Measurements from ENCODE around the gene HSPD1. TPM values are rescaled to one million over a fixed set of nuclear protein-coding genes. Genes with fewer than 3 reads are reported as not detected.

Gene HSPD1
- polyA plus RNA-seq (2013, experiment 1 of 4) = 541 TPM
- 496 TPM for polyA plus RNA-seq (2013, experiment 2 of 4)
- 369 TPM for polyA plus RNA-seq (2013, experiment 3 of 4)
- 382 TPM for polyA plus RNA-seq (2013, experiment 4 of 4)

DNA sequence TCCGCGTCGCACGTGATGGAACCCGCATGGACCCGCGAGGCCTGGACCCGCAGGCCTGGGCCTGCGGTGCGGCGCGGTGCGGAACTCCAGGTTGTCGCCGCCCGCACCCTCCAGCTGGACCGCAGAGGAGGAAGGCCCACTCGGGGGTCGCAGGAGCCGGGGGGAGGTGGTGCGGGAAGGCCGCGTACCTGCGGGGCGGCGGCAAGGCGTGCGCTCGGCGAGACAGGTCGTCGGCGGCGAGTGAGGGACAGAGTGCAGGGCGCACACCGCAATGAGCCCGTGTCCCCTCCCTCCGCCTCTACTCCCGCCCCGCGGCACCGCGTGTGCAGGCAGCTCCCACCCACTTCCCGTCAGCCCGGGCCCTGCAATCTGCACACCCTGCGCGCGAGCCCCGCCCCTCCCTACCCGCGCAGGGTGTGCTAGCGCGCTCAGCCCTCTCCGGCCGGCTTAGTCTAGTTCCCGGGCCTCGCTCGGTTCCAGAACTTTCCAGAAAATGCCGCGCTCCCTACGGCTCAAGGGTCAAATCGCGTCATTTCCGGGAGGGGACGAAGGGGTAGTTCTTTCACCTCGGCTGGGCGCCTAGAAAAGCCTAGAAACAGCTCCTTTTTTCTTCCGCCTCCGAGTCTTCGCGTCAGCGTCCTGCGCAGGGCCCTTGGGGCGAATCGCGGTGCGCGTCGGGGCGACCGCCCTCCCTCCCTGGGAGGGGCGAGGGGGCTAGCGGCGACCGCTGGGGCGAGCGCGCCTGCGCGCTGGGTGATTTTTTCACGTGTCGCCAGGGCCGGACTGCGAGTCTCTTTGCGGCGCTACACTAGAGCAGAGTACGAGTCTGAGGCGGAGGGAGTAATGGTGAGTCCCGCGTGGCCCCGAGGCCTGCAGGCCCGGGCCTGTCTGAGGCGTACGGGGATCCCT lies at the start of gene HSPD1, which contains the start of gene HSPE1:
Gene HSPD1 (minus strand): TSS at position 247 of the 909 bp plus-strand sequence. CDS start 992 bp downstream, outside the sequence.
Gene HSPE1 (plus strand): TSS at position 786 of the 909 bp plus-strand sequence. CDS start 58 bp downstream, at position 844.
- H3K27me3 ChIP-seq (ENCODE audit: control insufficient read depth, insufficient read depth, low read length, poor library complexity, severe bottlenecking) = no peaks in the 10 kb centered on the region
- H3K4me1 ChIP-seq (ENCODE audit: control insufficient read depth, insufficient read depth, low read length) = peaks cover 22% of the 10 kb centered on the region
- no peaks in the 10 kb centered on the region for H3K9me3 ChIP-seq (ENCODE audit: control insufficient read depth, low read length)
- H3K4me3 ChIP-seq (ENCODE audit: insufficient read depth, low read depth, low read length) = peak within 1 kb of the TSS; percentile 58
- WGBS, 2 experiments = 0% methylated on average over 104 of the region's 104 CpGs
- peak within 1 kb of the TSS; percentile 96 for H3K27ac ChIP-seq (ENCODE audit: insufficient read depth, low read depth, low read length, poor library complexity, severe bottlenecking)
- H3K36me3 ChIP-seq (ENCODE audit: control insufficient read depth, insufficient read depth, low read length) = peaks cover 32% of the 10 kb centered on the region

GRCh38 chr2:197548582-197548981 lies 48.9 kb upstream of the HSPD1 start:
- no peak overlapping the region for H3K27ac ChIP-seq (ENCODE audit: insufficient read depth, low read depth, low read length, poor library complexity, severe bottlenecking)
- H3K36me3 ChIP-seq (ENCODE audit: control insufficient read depth, insufficient read depth, low read length) = peaks cover 10% of the 10 kb centered on the region
- H3K4me3 ChIP-seq (ENCODE audit: insufficient read depth, low read depth, low read length) = no peak overlapping the region
- H3K27me3 ChIP-seq (ENCODE audit: control insufficient read depth, insufficient read depth, low read length, poor library complexity, severe bottlenecking) = no peaks in the 10 kb centered on the region
- H3K4me1 ChIP-seq (ENCODE audit: control insufficient read depth, insufficient read depth, low read length) = no peaks in the 10 kb centered on the region
- no peaks in the 10 kb centered on the region for H3K9me3 ChIP-seq (ENCODE audit: control insufficient read depth, low read length)
- 96% methylated on average over 4 of the region's 5 CpGs for WGBS, 2 experiments

DNA sequence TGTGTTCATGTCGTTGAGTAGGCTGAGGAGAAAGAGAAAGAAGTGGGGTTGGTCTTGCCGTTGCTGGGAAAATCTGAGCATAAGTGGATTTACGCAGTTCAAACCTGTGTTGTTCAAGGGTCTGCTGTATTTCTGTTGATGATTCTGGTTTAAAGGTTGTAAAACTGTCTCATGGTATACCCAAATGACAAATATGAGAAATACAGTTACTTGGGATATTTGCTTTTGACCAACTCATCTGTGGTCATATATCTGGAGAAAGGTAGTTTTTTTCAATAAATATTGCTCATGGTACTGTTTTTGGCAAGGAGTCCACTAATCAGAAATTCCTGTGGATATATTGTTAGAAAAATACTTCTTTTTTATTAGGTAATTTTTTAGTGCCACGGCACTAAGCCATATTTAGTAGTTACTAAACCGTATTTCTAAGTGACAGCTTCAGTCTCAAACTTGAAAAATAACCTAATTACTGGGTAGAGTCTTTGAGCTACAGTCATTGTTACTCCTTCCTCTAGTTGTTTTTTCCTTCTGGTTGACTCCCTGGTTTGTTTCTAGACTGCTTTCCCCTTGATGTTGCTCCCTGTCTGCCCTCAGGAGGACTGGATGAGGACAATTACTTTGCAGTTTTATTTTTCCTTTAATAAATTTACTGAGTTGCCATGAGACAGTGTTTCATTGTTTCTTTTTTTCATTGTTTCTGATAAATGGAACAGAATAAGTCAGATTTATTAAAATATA lies 47.7 kb upstream of the HSPD1 start:
- Histone ChIP-seq H3K9me3 (ENCODE audit: control insufficient read depth, low read length) (no peaks in the 10 kb centered on the region), H3K27ac (ENCODE audit: insufficient read depth, low read depth, low read length, poor library complexity, severe bottlenecking) (no peak overlapping the region), H3K4me3 (ENCODE audit: insufficient read depth, low read depth, low read length) (no peak overlapping the region), H3K27me3 (ENCODE audit: control insufficient read depth, insufficient read depth, low read length, poor library complexity, severe bottlenecking) (no peaks in the 10 kb centered on the region), H3K36me3 (ENCODE audit: control insufficient read depth, insufficient read depth, low read length) (peaks cover 16% of the 10 kb centered on the region), H3K4me1 (ENCODE audit: control insufficient read depth, insufficient read depth, low read length) (no peaks in the 10 kb centered on the region)
- WGBS, 2 experiments = 91 to 94% methylated on average over 5 of the region's 5 CpGs

GRCh38 chr2:197543206-197543605 lies 43.6 kb upstream of the HSPD1 start:
- Histone ChIP-seq H3K4me3 (ENCODE audit: insufficient read depth, low read depth, low read length) (no peak overlapping the region), H3K9me3 (ENCODE audit: control insufficient read depth, low read length) (no peaks in the 10 kb centered on the region), H3K27ac (ENCODE audit: insufficient read depth, low read depth, low read length, poor library complexity, severe bottlenecking) (no peak overlapping the region), H3K27me3 (ENCODE audit: control insufficient read depth, insufficient read depth, low read length, poor library complexity, severe bottlenecking) (no peaks in the 10 kb centered on the region), H3K4me1 (ENCODE audit: control insufficient read depth, insufficient read depth, low read length) (no peaks in the 10 kb centered on the region), H3K36me3 (ENCODE audit: control insufficient read depth, insufficient read depth, low read length) (peaks cover 13% of the 10 kb centered on the region)
- WGBS, 2 experiments = 100% methylated on average over 3 of the region's 3 CpGs; no CpG with 5 or more reads in 1 of the 2 experiments

- H3K9me3 ChIP-seq (ENCODE audit: control insufficient read depth, low read length) = no peaks in the 10 kb centered on the region
- no peaks in the 10 kb centered on the region for H3K4me1 ChIP-seq (ENCODE audit: control insufficient read depth, insufficient read depth, low read length)
- H3K27me3 ChIP-seq (ENCODE audit: control insufficient read depth, insufficient read depth, low read length, poor library complexity, severe bottlenecking) = no peaks in the 10 kb centered on the region
- WGBS, 2 experiments = 90% methylated on average over 1 of the region's 1 CpG; no CpG with 5 or more reads in 1 of the 2 experiments
- no peak overlapping the region for H3K27ac ChIP-seq (ENCODE audit: insufficient read depth, low read depth, low read length, poor library complexity, severe bottlenecking)
- H3K4me3 ChIP-seq (ENCODE audit: insufficient read depth, low read depth, low read length) = no peak overlapping the region
- peaks cover 17% of the 10 kb centered on the region for H3K36me3 ChIP-seq (ENCODE audit: control insufficient read depth, insufficient read depth, low read length)
These were observed 40.1 kb upstream of the HSPD1 start for GRCh38 chr2:197539734-197540133.

GRCh38 chr2:197538412-197538811 lies 38.8 kb upstream of the HSPD1 start:
- H3K9me3 ChIP-seq (ENCODE audit: control insufficient read depth, low read length) = no peaks in the 10 kb centered on the region
- H3K27me3 ChIP-seq (ENCODE audit: control insufficient read depth, insufficient read depth, low read length, poor library complexity, severe bottlenecking) = no peaks in the 10 kb centered on the region
- H3K36me3 ChIP-seq (ENCODE audit: control insufficient read depth, insufficient read depth, low read length) = peaks cover 8% of the 10 kb centered on the region
- no peak overlapping the region for H3K4me3 ChIP-seq (ENCODE audit: insufficient read depth, low read depth, low read length)
- WGBS, 2 experiments = 100% methylated on average over 2 of the region's 2 CpGs
- no peak overlapping the region for H3K27ac ChIP-seq (ENCODE audit: insufficient read depth, low read depth, low read length, poor library complexity, severe bottlenecking)
- no peaks in the 10 kb centered on the region for H3K4me1 ChIP-seq (ENCODE audit: control insufficient read depth, insufficient read depth, low read length)

- Histone ChIP-seq H3K36me3 (ENCODE audit: control insufficient read depth, insufficient read depth, low read length) (no peaks in the 10 kb centered on the region), H3K27me3 (ENCODE audit: control insufficient read depth, insufficient read depth, low read length, poor library complexity, severe bottlenecking) (no peaks in the 10 kb centered on the region), H3K27ac (ENCODE audit: insufficient read depth, low read depth, low read length, poor library complexity, severe bottlenecking) (no peak overlapping the region), H3K4me3 (ENCODE audit: insufficient read depth, low read depth, low read length) (peak overlapping the region; percentile 84), H3K9me3 (ENCODE audit: control insufficient read depth, low read length) (no peaks in the 10 kb centered on the region), H3K4me1 (ENCODE audit: control insufficient read depth, insufficient read depth, low read length) (peaks cover 12% of the 10 kb centered on the region)
- 90 to 96% methylated on average over 2 of the region's 2 CpGs for WGBS, 2 experiments
These were observed 17.5 kb upstream of the HSPD1 start for GRCh38 chr2:197517150-197517549.

- no peaks in the 10 kb centered on the region for H3K27me3 ChIP-seq (ENCODE audit: control insufficient read depth, insufficient read depth, low read length, poor library complexity, severe bottlenecking)
These were observed 16.7 kb upstream of the HSPD1 start for GRCh38 chr2:197516393-197516761.

GRCh38 chr2:197515739-197516392 lies 16.2 kb upstream of the HSPD1 start, which contains the start of gene MOB4:
TSS of gene MOB4 (plus strand) at chr2:197516066. CDS start at chr2:197516087, 21 bp downstream.
- H3K9me3 ChIP-seq (ENCODE audit: control insufficient read depth, low read length) = no peaks in the 10 kb centered on the region
- H3K36me3 ChIP-seq (ENCODE audit: control insufficient read depth, insufficient read depth, low read length) = no peaks in the 10 kb centered on the region
- 0 to 1% methylated on average over 66 of the region's 66 CpGs for WGBS, 2 experiments
- H3K27ac ChIP-seq (ENCODE audit: insufficient read depth, low read depth, low read length, poor library complexity, severe bottlenecking) = peak within 1 kb of the TSS; percentile 74
- H3K4me3 ChIP-seq (ENCODE audit: insufficient read depth, low read depth, low read length) = peak within 1 kb of the TSS; percentile 84
- H3K4me1 ChIP-seq (ENCODE audit: control insufficient read depth, insufficient read depth, low read length) = peaks cover 12% of the 10 kb centered on the region
- H3K27me3 ChIP-seq (ENCODE audit: control insufficient read depth, insufficient read depth, low read length, poor library complexity, severe bottlenecking) = no peaks in the 10 kb centered on the region

More at GRCh38 chr2:197516393-197516761, 16.7 kb upstream of the HSPD1 start:
- Histone ChIP-seq H3K4me1 (ENCODE audit: control insufficient read depth, insufficient read depth, low read length) (peaks cover 12% of the 10 kb centered on the region), H3K36me3 (ENCODE audit: control insufficient read depth, insufficient read depth, low read length) (no peaks in the 10 kb centered on the region), H3K4me3 (ENCODE audit: insufficient read depth, low read depth, low read length) (peak overlapping the region; percentile 84), H3K9me3 (ENCODE audit: control insufficient read depth, low read length) (no peaks in the 10 kb centered on the region), H3K27ac (ENCODE audit: insufficient read depth, low read depth, low read length, poor library complexity, severe bottlenecking) (peak overlapping the region; percentile 57)
- 0 to 1% methylated on average over 17 of the region's 17 CpGs for WGBS, 2 experiments
